Peyer's patch (tissue), 4 donors: ENCODE data around the gene ARPC1B.

Experiments used
- POLR2A ChIP-seq, 2 donors: fragments of 450-650 bp; IDR thresholded peaks; one replicate each; pipeline ENCODE4 v1.5.1; 2017; ENCODE audit warnings: antibody characterized with exemption in 2 of 2, mild to moderate bottlenecking in 2 of 2, moderate library complexity in 2 of 2
- TF ChIP-seq, protein P1 (sequence below), 6 experiments: fragments of 450-650 bp in 4 of 6; fragments of 200-600 bp in 2 of 6; sonication (generic) in 1 of 6; IDR thresholded peaks; one replicate each; pipeline ENCODE4 v1.5.1; 2017 to 2019; ENCODE audit warnings: antibody characterized with exemption in 6 of 6, mild to moderate bottlenecking in 3 of 6, moderate library complexity in 1 of 6

GRCh38 chr7:99355098-99355497 is 19.4 kb upstream of the ARPC1B start:
- TF ChIP-seq POLR2A (IDR thresholded peaks at IDR 0.05), result no peak
- TF ChIP-seq, protein P1, sequence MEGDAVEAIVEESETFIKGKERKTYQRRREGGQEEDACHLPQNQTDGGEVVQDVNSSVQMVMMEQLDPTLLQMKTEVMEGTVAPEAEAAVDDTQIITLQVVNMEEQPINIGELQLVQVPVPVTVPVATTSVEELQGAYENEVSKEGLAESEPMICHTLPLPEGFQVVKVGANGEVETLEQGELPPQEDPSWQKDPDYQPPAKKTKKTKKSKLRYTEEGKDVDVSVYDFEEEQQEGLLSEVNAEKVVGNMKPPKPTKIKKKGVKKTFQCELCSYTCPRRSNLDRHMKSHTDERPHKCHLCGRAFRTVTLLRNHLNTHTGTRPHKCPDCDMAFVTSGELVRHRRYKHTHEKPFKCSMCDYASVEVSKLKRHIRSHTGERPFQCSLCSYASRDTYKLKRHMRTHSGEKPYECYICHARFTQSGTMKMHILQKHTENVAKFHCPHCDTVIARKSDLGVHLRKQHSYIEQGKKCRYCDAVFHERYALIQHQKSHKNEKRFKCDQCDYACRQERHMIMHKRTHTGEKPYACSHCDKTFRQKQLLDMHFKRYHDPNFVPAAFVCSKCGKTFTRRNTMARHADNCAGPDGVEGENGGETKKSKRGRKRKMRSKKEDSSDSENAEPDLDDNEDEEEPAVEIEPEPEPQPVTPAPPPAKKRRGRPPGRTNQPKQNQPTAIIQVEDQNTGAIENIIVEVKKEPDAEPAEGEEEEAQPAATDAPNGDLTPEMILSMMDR (IDR thresholded peaks at IDR 0.05), result no peak
